OCI-LY1 (cell line): ENCODE results near the gene NHLRC4.

Experiments
- H2AFZ ChIP-seq: fragments of 200-600 bp; sonication (generic), shearing (Covaris generic); 2 replicates; pipeline ENCODE4 v1.6.0; 2014; ENCODE audit warnings: antibody characterized with exemption, mild to moderate bottlenecking, low read length
- H3F3A ChIP-seq: fragments of 200-600 bp; sonication (generic), shearing (Covaris generic); 2 replicates; pipeline ENCODE4 v1.6.0; 2014; ENCODE audit warnings: mild to moderate bottlenecking, antibody characterized with exemption, low read length, moderate library complexity; ENCODE audit not compliant: insufficient read depth
- H3K27ac ChIP-seq: fragments of 200-600 bp; sonication (generic); 2 replicates; pipeline ENCODE4 v1.5.1; 2014; ENCODE audit warnings: low read length, mixed run types, mild to moderate bottlenecking, low read depth; ENCODE audit not compliant: poor library complexity, severe bottlenecking
- H3K27me3 ChIP-seq: fragments of 200-600 bp; sonication (generic); 2 replicates; pipeline ENCODE4 v1.6.0; 2014; ENCODE audit warnings: antibody characterized with exemption, mild to moderate bottlenecking, low read length, moderate library complexity; ENCODE audit not compliant: insufficient read depth
- H3K36me3 ChIP-seq: fragments of 200-600 bp; sonication (generic); 2 replicates; pipeline ENCODE4 v1.6.1; 2014; ENCODE audit warnings: mild to moderate bottlenecking, antibody characterized with exemption, low read length, moderate library complexity, mixed read lengths; ENCODE audit not compliant: insufficient read depth
- H3K4me1 ChIP-seq: fragments of 200-600 bp; sonication (generic); 2 replicates; pipeline ENCODE4 v1.5.1; 2014; ENCODE audit warnings: mild to moderate bottlenecking, low read length, moderate library complexity; ENCODE audit not compliant: insufficient read depth, severe bottlenecking
- H3K4me2 ChIP-seq: fragments of 200-600 bp; sonication (generic), shearing (Covaris generic); 2 replicates; pipeline ENCODE4 v1.6.1; 2014; ENCODE audit warnings: low read length
- H3K4me3 ChIP-seq: fragments of 200-600 bp; sonication (generic); 2 replicates; pipeline ENCODE4 v1.5.1; 2014; ENCODE audit warnings: low read length, low read depth, mild to moderate bottlenecking, mixed read lengths; ENCODE audit not compliant: poor library complexity, severe bottlenecking
- H3K79me2 ChIP-seq: fragments of 200-600 bp; shearing (Covaris generic); 2 replicates; pipeline ENCODE4 v1.6.1; 2016; ENCODE audit warnings: mixed run types, low read length, mixed read lengths; ENCODE audit not compliant: insufficient read depth
- H3K9ac ChIP-seq: fragments of 200-600 bp; sonication (generic), shearing (Covaris generic); 2 replicates; pipeline ENCODE4 v1.6.1; 2014; ENCODE audit warnings: mild to moderate bottlenecking, low read length, mixed read lengths
- H3K9me2 ChIP-seq: fragments of 200-600 bp; sonication (generic), shearing (Covaris generic); 2 replicates; pipeline ENCODE4 v1.6.1; 2014; ENCODE audit warnings: low read depth, mild to moderate bottlenecking, low read length, mixed read lengths
- H3K9me3 ChIP-seq: fragments of 200-600 bp; shearing (Covaris generic); 2 replicates; pipeline ENCODE4 v1.6.1; 2014; ENCODE audit warnings: low read length, mixed read lengths
- H4K20me1 ChIP-seq: fragments of 200-600 bp; sonication (generic), shearing (Covaris generic); 2 replicates; pipeline ENCODE4 v1.6.0; 2016; ENCODE audit warnings: mild to moderate bottlenecking, low read length; ENCODE audit not compliant: insufficient read depth
- EZH2 ChIP-seq: fragments of 200-600 bp; sonication (generic), shearing (Covaris generic); IDR thresholded peaks from 2 replicates; pipeline ENCODE4 v1.8.0; 2017; ENCODE audit warnings: borderline replicate concordance, mixed run types, mild to moderate bottlenecking, antibody characterized with exemption, low read length, moderate library complexity, mixed read lengths
- TF ChIP-seq, protein P1 (sequence below): fragments of 200-600 bp; sonication (generic), shearing (Covaris generic); IDR thresholded peaks from 2 replicates; pipeline ENCODE4 v1.5.1; 2017; ENCODE audit warnings: mild to moderate bottlenecking, antibody characterized with exemption, low read length, moderate library complexity, mixed read lengths

The NHLRC4 gene

DNA sequence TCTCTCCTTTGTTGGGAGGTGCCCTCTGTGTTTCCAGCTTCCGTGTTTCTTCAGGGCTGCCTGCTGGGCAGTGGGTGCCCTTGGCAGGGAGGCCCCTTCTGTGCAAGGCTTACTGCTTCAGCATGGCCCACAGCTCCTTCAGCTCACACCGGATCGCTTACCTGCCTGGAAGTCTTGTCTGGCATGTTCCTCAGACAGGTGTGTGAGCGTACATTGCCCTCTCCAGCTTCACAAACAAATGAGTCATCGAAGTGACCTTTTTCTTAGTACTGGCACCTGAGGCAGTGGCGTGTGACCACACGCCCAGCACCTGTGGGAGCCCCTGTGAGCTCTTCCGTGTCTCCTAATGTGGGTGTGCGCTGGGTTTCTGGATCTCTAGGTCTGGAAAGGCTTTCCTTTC is 26.6 kb downstream of the NHLRC4 start:
- peaks cover 27% of the 10 kb centered on the region for H3K4me1 ChIP-seq
- no peaks in the 10 kb centered on the region for H3K9me3 ChIP-seq
- no peaks in the 10 kb centered on the region for H3F3A ChIP-seq
- no peaks in the 10 kb centered on the region for H3K27me3 ChIP-seq
- no peak for TF ChIP-seq EZH2
- TF ChIP-seq, protein P1, sequence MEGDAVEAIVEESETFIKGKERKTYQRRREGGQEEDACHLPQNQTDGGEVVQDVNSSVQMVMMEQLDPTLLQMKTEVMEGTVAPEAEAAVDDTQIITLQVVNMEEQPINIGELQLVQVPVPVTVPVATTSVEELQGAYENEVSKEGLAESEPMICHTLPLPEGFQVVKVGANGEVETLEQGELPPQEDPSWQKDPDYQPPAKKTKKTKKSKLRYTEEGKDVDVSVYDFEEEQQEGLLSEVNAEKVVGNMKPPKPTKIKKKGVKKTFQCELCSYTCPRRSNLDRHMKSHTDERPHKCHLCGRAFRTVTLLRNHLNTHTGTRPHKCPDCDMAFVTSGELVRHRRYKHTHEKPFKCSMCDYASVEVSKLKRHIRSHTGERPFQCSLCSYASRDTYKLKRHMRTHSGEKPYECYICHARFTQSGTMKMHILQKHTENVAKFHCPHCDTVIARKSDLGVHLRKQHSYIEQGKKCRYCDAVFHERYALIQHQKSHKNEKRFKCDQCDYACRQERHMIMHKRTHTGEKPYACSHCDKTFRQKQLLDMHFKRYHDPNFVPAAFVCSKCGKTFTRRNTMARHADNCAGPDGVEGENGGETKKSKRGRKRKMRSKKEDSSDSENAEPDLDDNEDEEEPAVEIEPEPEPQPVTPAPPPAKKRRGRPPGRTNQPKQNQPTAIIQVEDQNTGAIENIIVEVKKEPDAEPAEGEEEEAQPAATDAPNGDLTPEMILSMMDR, result no peak
- H3K4me3 ChIP-seq, result no peak overlapping the region
- no peak overlapping the region; the same call in 1 of the 2 replicates for H3K4me2 ChIP-seq
- H2AFZ ChIP-seq, result no peak overlapping the region
- H4K20me1 ChIP-seq, result no peaks in the 10 kb centered on the region
- H3K9me2 ChIP-seq, result no peaks in the 10 kb centered on the region
- H3K9ac ChIP-seq, result no peak overlapping the region; the same call in 1 of the 2 replicates
- no peaks in the 10 kb centered on the region for H3K36me3 ChIP-seq
- H3K27ac ChIP-seq, result peak overlapping the region; percentile 3
- no peaks in the 10 kb centered on the region for H3K79me2 ChIP-seq

- Histone ChIP-seq H2AFZ (no peak overlapping the region), H3K9me3 (no peaks in the 10 kb centered on the region), H3K4me3 (no peak overlapping the region), H3K36me3 (no peaks in the 10 kb centered on the region), H3K27me3 (no peaks in the 10 kb centered on the region), H3K4me1 (peaks cover 27% of the 10 kb centered on the region), H3F3A (no peaks in the 10 kb centered on the region), H3K79me2 (no peaks in the 10 kb centered on the region), H4K20me1 (no peaks in the 10 kb centered on the region), H3K9me2 (no peaks in the 10 kb centered on the region), H3K4me2 (no peak overlapping the region), H3K9ac (no peak overlapping the region; the same call in 1 of the 2 replicates), H3K27ac (no peak overlapping the region)
- TF ChIP-seq EZH2, result no peak
- TF ChIP-seq, protein P1, result no peak
These were observed 27.0 kb downstream of the NHLRC4 start for GRCh38 chr16:593807-594206.

GRCh38 chr16:595094-595528 is 28.3 kb downstream of the NHLRC4 start:
- no peaks in the 10 kb centered on the region for H3K9me3 ChIP-seq
- no peaks in the 10 kb centered on the region for H3K9me2 ChIP-seq
- H3K9ac ChIP-seq, result no peak overlapping the region
- H3K4me2 ChIP-seq, result no peak overlapping the region
- H4K20me1 ChIP-seq, result no peaks in the 10 kb centered on the region
- H3F3A ChIP-seq, result no peaks in the 10 kb centered on the region
- no peaks in the 10 kb centered on the region for H3K27me3 ChIP-seq
- no peaks in the 10 kb centered on the region for H3K36me3 ChIP-seq
- TF ChIP-seq, protein P1, result no peak
- TF ChIP-seq EZH2, result no peak
- no peaks in the 10 kb centered on the region for H3K79me2 ChIP-seq
- H3K4me1 ChIP-seq, result peaks cover 27% of the 10 kb centered on the region
- no peak overlapping the region for H2AFZ ChIP-seq
- no peak overlapping the region for H3K27ac ChIP-seq
- H3K4me3 ChIP-seq, result no peak overlapping the region
